Measurements from ENCODE around the gene TFAP2C.

DNA sequence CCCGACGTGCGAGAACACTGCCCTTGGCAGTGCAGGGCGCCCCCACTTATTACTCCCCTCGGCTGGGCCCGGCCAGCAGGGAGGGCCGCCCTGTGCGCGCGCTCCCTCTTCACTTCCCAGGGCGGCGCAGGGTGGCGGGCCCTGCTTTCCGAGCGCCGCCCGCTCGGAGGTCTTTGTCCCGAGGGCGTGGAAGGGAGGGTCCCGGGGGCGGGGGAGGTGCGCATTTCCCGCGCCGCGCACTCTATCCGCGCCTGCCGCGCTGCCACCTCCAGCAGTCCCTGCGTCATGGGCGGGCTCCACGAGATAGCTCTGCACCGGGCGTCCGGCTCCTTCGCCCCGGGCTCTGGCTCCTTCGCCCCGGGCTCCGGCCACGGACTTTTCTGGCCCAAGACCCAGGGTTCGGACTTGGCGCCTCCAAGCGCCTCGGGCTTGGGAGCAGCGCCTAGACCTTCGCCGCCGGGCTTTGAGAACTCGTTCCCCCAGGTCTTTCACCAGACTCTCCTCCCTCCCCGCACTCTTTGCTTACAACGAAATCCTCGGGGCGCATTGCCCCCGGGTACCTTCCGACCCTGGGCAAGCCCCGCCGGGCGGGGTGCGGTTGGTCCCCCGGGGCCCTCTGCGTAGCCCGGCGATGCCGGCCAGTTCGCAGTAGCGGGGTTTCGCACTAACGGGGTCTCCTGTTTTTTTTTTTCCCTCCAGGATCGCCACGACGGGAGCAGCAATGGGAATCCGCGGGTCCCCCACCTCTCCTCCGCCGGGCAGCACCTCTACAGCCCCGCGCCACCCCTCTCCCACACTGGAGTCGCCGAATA, 1.6 kb downstream of the TFAP2C start:
- peak in 1 of 6 experiments; percentile 1 for TF ChIP-seq CTCF (IDR thresholded peaks at IDR 0.05)
- TF ChIP-seq POLR2A (IDR thresholded peaks at IDR 0.05): no peak
